SK-N-SH treated with all-trans-retinoic acid at 6 μM for 48 hours (cell line): ENCODE measurements around the gene SLC8A2.

Source experiments
- CREB5 ChIP-seq: fragments of 250-450 bp; sonication (Bioruptor Pico); IDR thresholded peaks from 2 replicates; pipeline ENCODE4 v1.5.1; 2020; ENCODE audit warnings: low read depth, mild to moderate bottlenecking, moderate library complexity
- GLIS3 ChIP-seq: fragments of 250-450 bp; sonication (Bioruptor Pico); IDR thresholded peaks from 2 replicates; pipeline ENCODE4 v1.5.0; 2020; ENCODE audit warnings: mild to moderate bottlenecking, moderate library complexity
- ISL1 ChIP-seq: fragments of 250-450 bp; sonication (Bioruptor Pico); IDR thresholded peaks from 2 replicates; pipeline ENCODE4 v2.1.2; 2022; ENCODE audit warnings: mild to moderate bottlenecking, moderate library complexity
- PATZ1 ChIP-seq: fragments of 250-450 bp; sonication (Bioruptor Pico); IDR thresholded peaks from 2 replicates; pipeline ENCODE4 v1.8.0; 2020; ENCODE audit warnings: mild to moderate bottlenecking, moderate library complexity, borderline replicate concordance
- POU6F1 ChIP-seq: fragments of 250-450 bp; sonication (Bioruptor Pico); IDR thresholded peaks from 2 replicates; pipeline ENCODE4 v1.8.0; 2021; ENCODE audit warnings: low read depth, mild to moderate bottlenecking, moderate library complexity, borderline replicate concordance
- TCF4 ChIP-seq: fragments of 250-450 bp; sonication (Bioruptor Pico); IDR thresholded peaks from 2 replicates; pipeline ENCODE4 v1.8.0; 2021; ENCODE audit warnings: mild to moderate bottlenecking, moderate library complexity, borderline replicate concordance
- TOX ChIP-seq: fragments of 250-450 bp; sonication (Bioruptor Pico); IDR thresholded peaks from 2 replicates; pipeline ENCODE4 v1.8.0; 2021; ENCODE audit warnings: mild to moderate bottlenecking, moderate library complexity, borderline replicate concordance
- ZFP3 ChIP-seq: fragments of 250-450 bp; sonication (Bioruptor Pico); IDR thresholded peaks from 2 replicates; pipeline ENCODE4 v1.5.0; 2020; ENCODE audit warnings: mild to moderate bottlenecking, moderate library complexity
- ZNF565 ChIP-seq: fragments of 450-650 bp; formaldehyde crosslinking; conservative IDR thresholded peaks from 2 replicates; pipeline ENCODE4 v1.5.0; 2020; ENCODE audit warnings: low read depth, mild to moderate bottlenecking, moderate library complexity

- no peak for TF ChIP-seq CREB5
- TF ChIP-seq POU6F1 (CRISPR knock-in tag): no peak
- TF ChIP-seq TCF4 (CRISPR knock-in tag): no peak
- no peak for TF ChIP-seq ZNF565 (CRISPR knock-in tag)
- no peak for TF ChIP-seq GLIS3
- no peak for TF ChIP-seq PATZ1 (CRISPR knock-in tag)
- TF ChIP-seq TOX (CRISPR knock-in tag): no peak
- no peak for TF ChIP-seq ZFP3 (CRISPR knock-in tag)
- TF ChIP-seq ISL1 (CRISPR knock-in tag): no peak
These were observed 49.1 kb upstream of the SLC8A2 start for GRCh38 chr19:47520839-47521238.
